ENCODE measurements around the gene CBX2.

CBX2 gene

DNA sequence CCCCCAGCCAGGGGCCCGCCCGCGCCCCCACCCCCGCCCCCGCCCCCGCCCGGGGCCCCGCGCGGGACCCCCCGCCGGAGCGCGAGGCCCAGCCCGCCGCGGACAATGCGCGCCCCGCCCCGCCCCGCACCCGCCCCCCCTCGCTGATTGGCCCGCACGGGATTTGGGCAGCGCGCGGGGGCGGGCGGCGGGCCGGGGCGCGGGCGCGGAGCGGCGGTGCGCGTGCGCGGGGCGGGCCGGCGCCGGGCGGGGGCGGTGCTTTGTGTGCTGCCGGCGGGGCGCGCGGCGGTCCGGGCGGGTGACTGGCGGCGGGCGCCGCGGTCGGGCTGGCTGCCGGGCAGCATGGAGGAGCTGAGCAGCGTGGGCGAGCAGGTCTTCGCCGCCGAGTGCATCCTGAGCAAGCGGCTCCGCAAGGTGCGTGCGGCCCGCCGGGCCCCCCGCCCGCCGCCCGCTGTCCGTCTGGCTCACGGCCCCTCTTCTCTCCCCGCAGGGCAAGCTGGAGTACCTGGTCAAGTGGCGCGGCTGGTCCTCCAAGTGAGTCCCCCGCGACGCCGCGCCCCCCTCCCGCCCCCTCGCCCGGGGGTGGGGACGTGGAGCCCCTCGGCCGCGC is at the start of gene CBX2:
Gene CBX2, plus strand, starts transcription at position 255 of the 610 bp plus-strand sequence. Its CDS starts 88 bp downstream, at position 343.
- peak; percentile 91 for DNase-seq

DNA sequence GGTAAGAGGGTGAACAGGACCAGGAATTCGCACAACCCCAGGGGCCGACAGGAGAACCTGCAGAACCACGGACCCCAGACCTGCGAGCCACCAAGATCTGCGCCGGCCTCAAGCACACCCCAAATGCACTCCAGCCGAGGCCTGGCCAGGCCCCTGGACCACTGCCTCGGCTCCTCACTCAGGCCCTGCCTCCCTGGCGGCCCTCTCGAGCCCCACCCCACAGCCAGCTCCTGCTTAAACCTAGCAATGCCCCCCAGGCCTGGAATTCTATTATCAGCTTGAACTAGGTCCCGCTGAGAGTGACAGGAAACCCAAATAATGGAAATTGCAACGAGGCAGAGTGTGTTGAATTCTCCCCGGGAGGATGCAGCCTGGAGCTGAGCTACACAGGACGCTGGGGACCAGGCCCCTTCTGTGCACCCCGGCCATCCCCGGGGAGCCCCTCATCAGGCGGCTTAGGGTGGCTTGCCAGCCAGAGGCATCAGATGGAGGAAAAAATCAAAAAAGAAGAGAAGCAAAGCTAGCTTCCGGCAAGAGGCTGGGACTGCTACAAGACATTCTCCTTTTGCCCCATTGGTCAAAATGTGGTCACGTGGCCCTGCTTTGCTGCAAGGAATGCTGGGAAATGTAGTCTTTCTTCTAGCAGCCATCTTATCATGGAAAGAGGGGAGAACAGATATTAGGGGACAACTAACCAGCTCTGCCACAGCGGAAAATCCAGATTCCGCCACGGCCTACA is 49.6 kb upstream of the CBX2 start:
- DNase-seq: peak; percentile 89

DNA sequence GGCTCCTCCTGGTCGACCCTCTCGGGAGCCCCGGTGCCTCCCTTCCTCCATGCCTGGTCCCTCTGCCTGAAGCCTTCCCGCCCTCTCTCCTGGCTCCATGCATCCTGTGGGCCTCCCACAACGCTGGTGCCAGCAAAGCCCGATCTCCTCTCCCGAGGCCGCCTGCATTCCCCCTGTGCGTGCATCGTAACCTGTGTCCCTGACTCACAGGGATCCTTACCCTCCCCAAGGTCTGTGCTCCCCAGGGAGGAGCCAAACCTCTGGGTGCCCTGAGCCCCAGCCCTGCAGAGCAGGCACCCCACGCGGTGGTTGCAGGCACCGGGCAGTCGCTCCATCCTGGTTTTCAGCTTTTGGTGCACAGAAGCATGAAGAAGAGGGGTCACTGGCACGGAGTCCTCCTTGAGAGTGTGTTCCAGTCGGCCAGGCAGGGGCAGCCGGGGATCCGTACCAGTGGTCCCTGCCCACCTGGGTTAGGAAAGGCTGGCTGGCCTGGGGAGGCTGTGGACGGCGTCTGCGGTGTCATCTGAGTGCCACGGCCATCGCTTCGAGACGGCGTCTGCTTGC is 49.0 kb upstream of the CBX2 start:
- peak; percentile 62 for DNase-seq

GRCh38 chr17:79729761-79730160 is 48.2 kb upstream of the CBX2 start:
- no peak for DNase-seq

GRCh38 chr17:79730437-79730768 is 47.5 kb upstream of the CBX2 start:
- no peak for DNase-seq

GRCh38 chr17:79730769-79731483 is 47.0 kb upstream of the CBX2 start, which contains the start of gene ENPP7:
ENPP7 (plus strand) TSS chr17:79730943; CDS start chr17:79731140, 197 bp downstream.
- no peak for DNase-seq

GRCh38 chr17:79732254-79732653 is 45.7 kb upstream of the CBX2 start:
- no peak for DNase-seq

DNA sequence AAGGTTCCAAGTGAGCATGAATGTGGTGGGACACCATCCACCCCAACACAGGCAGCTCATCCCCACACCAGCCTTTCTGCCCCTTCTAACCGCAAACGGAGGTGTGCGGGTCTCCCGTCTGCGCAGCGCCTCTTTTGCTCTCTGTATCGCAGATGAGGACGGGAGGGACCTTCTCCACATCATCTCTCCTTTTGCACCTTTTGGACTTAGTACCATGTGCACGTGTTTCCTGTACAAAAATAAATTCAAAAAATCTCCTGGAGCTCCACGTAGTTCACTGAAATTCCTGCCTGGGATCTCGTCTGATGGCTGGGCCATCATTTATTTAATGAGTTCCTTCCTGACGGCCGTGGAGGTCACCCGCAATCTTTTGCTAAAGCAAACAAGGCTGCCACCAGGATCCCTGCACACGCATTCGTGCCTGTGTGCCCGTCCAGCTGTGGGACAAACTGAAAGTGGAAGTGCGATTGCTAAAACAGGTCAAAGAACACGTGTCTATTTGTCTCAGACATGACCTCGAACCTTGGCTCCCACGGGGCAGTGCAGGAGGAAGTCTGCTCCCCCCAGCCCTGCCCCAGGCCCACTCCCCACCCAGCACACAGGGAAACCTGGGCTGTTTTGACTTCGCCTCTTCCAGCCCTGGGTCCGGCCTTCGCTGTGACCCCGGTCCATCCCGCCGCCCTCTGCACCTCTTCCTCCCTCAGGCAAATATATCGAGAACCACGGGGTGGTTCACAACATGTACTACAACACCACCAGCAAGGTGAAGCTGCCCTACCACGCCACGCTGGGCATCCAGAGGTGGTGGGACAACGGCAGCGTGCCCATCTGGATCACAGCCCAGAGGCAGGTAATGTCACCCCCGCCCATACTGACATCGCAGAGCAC is 44.9 kb upstream of the CBX2 start:
- DNase-seq: no peak

GRCh38 chr17:79733692-79734070 is 44.3 kb upstream of the CBX2 start:
- DNase-seq: no peak

- DNase-seq: no peak
Observed at GRCh38 chr17:79735096-79735495, 42.9 kb upstream of the CBX2 start.

DNA sequence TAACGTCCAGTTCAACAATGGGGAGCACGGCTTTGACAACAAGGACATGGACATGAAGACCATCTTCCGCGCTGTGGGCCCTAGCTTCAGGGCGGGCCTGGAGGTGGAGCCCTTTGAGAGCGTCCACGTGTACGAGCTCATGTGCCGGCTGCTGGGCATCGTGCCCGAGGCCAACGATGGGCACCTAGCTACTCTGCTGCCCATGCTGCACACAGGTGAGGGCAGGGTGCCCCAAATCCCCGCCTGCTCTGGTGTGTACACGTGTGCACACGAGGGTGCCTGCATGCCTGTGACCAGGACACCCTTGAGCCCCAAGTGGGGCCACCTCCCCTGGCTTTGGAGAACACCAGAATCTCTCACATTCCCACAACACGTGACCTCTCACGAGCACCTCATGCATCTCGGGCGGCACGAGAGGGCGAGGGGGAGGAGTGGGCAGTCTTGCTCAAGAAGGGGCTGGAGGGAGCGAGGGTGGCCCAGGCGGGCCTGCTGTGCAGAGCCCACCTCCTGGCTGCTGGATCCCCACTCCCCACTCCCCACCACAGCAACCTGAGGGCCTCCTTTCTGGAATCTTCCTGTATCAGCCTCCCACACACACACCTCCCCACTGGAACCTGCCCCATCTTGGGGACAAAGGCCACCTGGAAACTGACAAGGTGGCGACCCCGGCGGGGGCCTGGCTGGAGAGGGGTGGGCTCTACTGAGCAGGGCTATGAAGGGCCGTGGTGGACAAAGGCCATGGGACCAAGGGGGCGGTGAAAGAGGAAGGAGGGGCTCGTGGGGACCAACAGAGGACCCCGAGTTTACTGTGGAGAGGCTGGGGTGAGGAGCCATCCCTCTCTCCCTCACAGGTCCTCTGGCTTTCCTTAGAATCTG is 40.7 kb upstream of the CBX2 start:
- DNase-seq: no peak

DNA sequence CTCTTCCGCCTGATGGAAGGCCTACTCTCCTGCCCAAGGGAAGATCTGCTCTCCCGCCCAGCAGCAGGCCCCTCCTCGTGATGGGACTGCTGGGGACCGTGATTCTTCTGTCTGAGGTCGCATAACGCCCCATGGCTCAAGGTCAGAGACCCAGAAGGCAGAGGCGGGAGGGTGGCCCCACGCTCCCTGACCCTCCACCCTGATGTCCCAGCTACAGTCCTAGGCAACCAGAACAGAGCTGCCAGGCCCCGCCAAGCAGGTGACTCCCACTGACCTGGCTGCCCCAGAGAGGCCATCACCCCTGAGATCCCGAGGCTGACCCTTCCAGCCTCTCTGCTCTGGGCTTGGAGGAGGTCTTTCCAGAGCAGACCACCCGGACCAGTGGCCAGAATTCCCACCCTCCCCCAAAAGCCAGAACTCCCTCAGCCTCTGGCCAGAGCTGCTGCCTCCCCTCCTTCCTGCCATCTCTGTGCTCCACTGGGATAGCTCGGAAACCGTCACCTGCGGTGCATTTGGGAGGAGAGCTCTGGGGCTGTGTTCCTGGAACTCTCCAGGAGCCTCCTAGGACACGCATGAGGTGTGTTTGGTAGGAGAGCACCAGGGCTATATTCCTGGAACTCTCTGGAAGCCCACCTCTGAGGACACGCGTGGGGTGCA is 39.9 kb upstream of the CBX2 start:
- no peak for DNase-seq

DNA sequence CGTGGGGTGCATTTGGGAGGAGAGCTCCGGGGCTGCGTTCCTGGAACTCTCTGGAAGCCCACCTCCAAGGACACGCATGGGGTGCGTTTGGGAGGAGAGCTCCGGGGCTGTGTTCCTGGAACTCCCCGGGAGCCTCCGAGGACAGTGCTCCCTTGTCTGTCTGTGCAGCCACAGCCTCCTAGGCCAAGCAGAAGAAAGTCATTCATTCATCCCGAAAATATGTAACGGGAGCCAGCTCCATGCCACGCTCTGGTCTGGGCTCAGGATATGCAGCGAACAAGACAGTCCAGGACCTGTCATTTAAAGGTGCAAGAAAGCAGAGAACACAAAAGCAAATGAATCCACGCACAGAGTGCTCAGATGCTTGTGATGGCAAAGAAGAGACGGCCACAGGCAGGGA is 39.3 kb upstream of the CBX2 start:
- no peak for DNase-seq

GRCh38 chr17:79739148-79740062 is 38.5 kb upstream of the CBX2 start:
- DNase-seq: no peak

- no peak for DNase-seq
Observed at GRCh38 chr17:79740413-79740812, 37.5 kb upstream of the CBX2 start.

DNA sequence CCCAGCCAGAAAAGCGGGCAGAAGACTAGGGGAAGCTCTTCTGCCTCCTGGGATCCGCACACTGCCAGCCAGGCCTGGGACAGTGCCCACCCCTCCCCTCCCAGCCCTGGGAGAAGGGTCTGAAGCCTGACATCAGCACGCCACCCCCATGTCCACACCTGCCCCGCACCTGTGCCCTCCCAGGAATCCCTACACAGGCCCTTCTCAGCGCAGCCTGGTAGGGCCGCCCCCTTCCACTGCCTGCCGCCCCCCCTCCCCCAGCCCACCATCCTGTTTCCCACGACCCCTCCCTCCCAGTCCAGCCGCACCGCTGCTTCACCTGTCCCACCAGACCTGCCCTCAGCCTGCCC is 36.6 kb upstream of the CBX2 start:
- DNase-seq: no peak

DNA sequence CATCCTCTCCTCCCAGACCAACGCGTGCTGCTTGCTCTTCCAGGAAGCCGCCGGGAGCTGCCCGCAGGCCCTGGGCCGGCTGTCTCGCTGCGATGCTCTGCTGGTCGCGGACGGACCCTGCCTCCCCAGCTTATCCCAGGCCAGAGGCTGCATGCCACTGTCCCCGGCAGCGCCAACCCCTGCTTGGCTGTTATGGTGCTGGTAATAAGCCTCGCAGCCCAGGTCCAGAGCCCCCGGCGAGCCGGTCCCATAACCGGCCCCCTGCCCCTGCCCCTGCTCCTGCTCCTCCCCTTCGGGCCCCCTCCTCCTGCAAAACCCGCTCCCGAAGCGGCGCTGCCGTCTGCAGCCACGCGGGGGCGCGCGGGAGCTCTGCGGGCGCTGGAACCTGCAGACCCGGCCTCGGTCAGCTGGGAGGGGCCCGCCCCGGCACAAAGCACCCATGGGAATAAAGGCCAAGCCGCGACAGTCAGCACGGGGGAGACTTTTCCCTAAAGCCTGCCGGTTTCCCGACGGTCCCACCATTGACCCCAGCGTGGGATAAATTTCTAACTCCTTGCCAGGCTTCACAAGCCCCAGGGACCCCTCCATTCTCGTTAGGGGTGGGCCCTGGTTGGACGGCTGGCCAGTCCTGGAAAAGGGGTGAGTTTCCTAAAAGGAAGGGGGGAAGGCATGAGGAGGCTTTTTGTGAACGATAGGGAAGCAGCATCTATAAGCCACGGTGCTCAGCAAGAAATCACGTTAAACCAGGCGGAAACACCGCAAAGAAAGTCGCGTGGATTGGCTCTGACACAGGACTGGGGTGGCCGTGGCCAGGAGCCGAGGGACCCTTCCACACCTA is 36.0 kb upstream of the CBX2 start:
- DNase-seq: peak; percentile 90

GRCh38 chr17:79742589-79742918 is 35.4 kb upstream of the CBX2 start:
- no peak for DNase-seq

GRCh38 chr17:79742951-79743476 is 34.9 kb upstream of the CBX2 start:
- no peak for DNase-seq
